GM19099 (cell line): Measurements from ENCODE around the gene RPL29.

Experiments
- POLR2A ChIP-seq: IDR thresholded peaks from 3 replicates; pipeline ENCODE4 v1.6.1; 2011; ENCODE audit warnings: low read depth; ENCODE audit not compliant: insufficient read length; ENCODE audit errors: extremely low read depth

Gene RPL29

GRCh38 chr3:51978143-51978502 is 17.6 kb downstream of the RPL29 start:
- TF ChIP-seq POLR2A: no peak

GRCh38 chr3:51977446-51978142 is 18.1 kb downstream of the RPL29 start:
- no peak for TF ChIP-seq POLR2A

GRCh38 chr3:51975852-51976549 is 19.7 kb downstream of the RPL29 start:
- no peak for TF ChIP-seq POLR2A

GRCh38 chr3:51974963-51975851 is 20.5 kb downstream of the RPL29 start, which contains the start of gene ABHD14A:
Gene ABHD14A, plus strand, starts transcription at chr3:51975064. Its CDS starts 72 bp downstream, at chr3:51975136.
- peak; percentile 91 for TF ChIP-seq POLR2A

GRCh38 chr3:51974277-51974962 is 21.3 kb downstream of the RPL29 start:
- no peak for TF ChIP-seq POLR2A

GRCh38 chr3:51971350-51971749 is 24.3 kb downstream of the RPL29 start:
- no peak for TF ChIP-seq POLR2A

- no peak for TF ChIP-seq POLR2A
Measured at GRCh38 chr3:51970606-51971300, 24.9 kb downstream of the RPL29 start.

GRCh38 chr3:51969841-51970240 is 25.9 kb downstream of the RPL29 start:
- no peak for TF ChIP-seq POLR2A

GRCh38 chr3:51968883-51969678 is 26.6 kb downstream of the RPL29 start:
- TF ChIP-seq POLR2A: no peak

GRCh38 chr3:51968170-51968775 is 27.4 kb downstream of the RPL29 start:
- TF ChIP-seq POLR2A: no peak

- TF ChIP-seq POLR2A: no peak
Measured at GRCh38 chr3:51967384-51968169, 28.1 kb downstream of the RPL29 start, which contains the start of gene PCBP4. Gene PCBP4, minus strand, starts transcription at chr3:51967454. Its CDS starts 6,214 bp downstream, at chr3:51961240.

GRCh38 chr3:51966922-51967383 is 28.7 kb downstream of the RPL29 start:
- TF ChIP-seq POLR2A: no peak
